Fibroblast of lung (primary cell): ENCODE data around the gene LINGO3. TPM values are rescaled to one million over a fixed set of nuclear protein-coding genes. Genes with fewer than 3 reads are reported as not detected.

Experiments
- DNase-seq, 2 donors: peaks; one replicate each; pipeline versions ENCODE4 v3.0.0 to v3.0.0-alpha.2; 2010; ENCODE audit warnings: low read depth in 2 of 2
- H2AFZ ChIP-seq: 2 replicates; pipeline ENCODE4 v1.5.1; 2012; ENCODE audit warnings: low read length, control low read depth, inconsistent platforms
- H3K27ac ChIP-seq: 2 replicates; pipeline ENCODE4 v1.5.1; 2011; ENCODE audit warnings: low read length, control low read depth; ENCODE audit not compliant: insufficient read depth
- H3K27me3 ChIP-seq: 2 replicates; pipeline ENCODE4 v1.5.1; 2011; ENCODE audit warnings: mild to moderate bottlenecking, low read length; ENCODE audit not compliant: control insufficient read depth, insufficient read depth
- H3K36me3 ChIP-seq: 2 replicates; pipeline ENCODE4 v1.5.1; 2011; ENCODE audit warnings: low read length; ENCODE audit not compliant: control insufficient read depth, insufficient read depth
- H3K4me1 ChIP-seq: 2 replicates; pipeline ENCODE4 v1.5.1; 2011; ENCODE audit warnings: low read length; ENCODE audit not compliant: control insufficient read depth, insufficient read depth; ENCODE audit errors: extremely low read depth
- H3K4me2 ChIP-seq: 2 replicates; pipeline ENCODE4 v1.5.1; 2011; ENCODE audit warnings: low read length, control low read depth; ENCODE audit not compliant: insufficient read depth; ENCODE audit errors: extremely low read depth
- H3K4me3 ChIP-seq, 4 experiments: fragments of 200-600 bp in 1 of 4; sonication (generic) in 1 of 4; replicated peaks in 1 of 4; 2 replicates each; pipeline ENCODE4 v1.5.1; 2011 to 2016; ENCODE audit warnings: low read length in 4 of 4, low read depth in 3 of 4, mild to moderate bottlenecking in 3 of 4, control low read depth in 2 of 4, inconsistent platforms in 1 of 4, mixed read lengths in 1 of 4; ENCODE audit not compliant: insufficient read depth in 1 of 4; ENCODE audit errors: control extremely low read depth in 1 of 4
- H3K79me2 ChIP-seq: 2 replicates; pipeline ENCODE4 v1.5.1; 2012; ENCODE audit warnings: mild to moderate bottlenecking, low read length, inconsistent platforms; ENCODE audit not compliant: control insufficient read depth, insufficient read depth
- H3K9ac ChIP-seq: 2 replicates; pipeline ENCODE4 v1.5.1; 2011; ENCODE audit warnings: mild to moderate bottlenecking, low read length, control low read depth; ENCODE audit not compliant: insufficient read depth
- H3K9me3 ChIP-seq: 2 replicates; pipeline ENCODE4 v1.5.1; 2012; ENCODE audit warnings: low read depth, low read length; ENCODE audit not compliant: control insufficient read depth, insufficient read depth
- H4K20me1 ChIP-seq: 2 replicates; pipeline ENCODE4 v1.5.1; 2011; ENCODE audit warnings: low read length; ENCODE audit not compliant: control insufficient read depth, insufficient read depth; ENCODE audit errors: extremely low read depth
- EZH2 ChIP-seq: IDR thresholded peaks from 2 replicates; pipeline ENCODE4 v1.5.1; 2012; ENCODE audit warnings: low read length, control low read depth, mild to moderate bottlenecking; ENCODE audit errors: missing control alignments
- polyA plus RNA-seq, 2 donors: library from polyadenylated mRNA; depleted of rRNA in 1 of 2; stranded (reverse) in 1 of 2; unstranded in 1 of 2; fragments of >200 nt; gene quantifications; 2 replicates each; pipeline ENCODE4 v1.2.1, GENCODE V29; 2011 to 2012; ENCODE audit warnings: missing spikeins in 1 of 2
- total RNA-seq: library from RNA; depleted of rRNA; stranded (reverse); fragments of >200 nt; gene quantifications from 2 replicates; pipeline ENCODE4 v1.2.1, GENCODE V29; 2014
- TF ChIP-seq, protein P1 (sequence below), 2 donors: IDR thresholded peaks in 1 of 2; conservative IDR thresholded peaks in 1 of 2; 1 replicate in 1 of 2; 2 replicates in 1 of 2; pipeline ENCODE4 v1.5.1; 2011 to 2012; ENCODE audit warnings: low read length in 2 of 2, control low read depth in 1 of 2, inconsistent platforms in 1 of 2, low read depth in 1 of 2, mild to moderate bottlenecking in 1 of 2

LINGO3 gene
- total and polyA plus RNA-seq, 2 donors (not counting 1 experiment from before 2014, with no cell fraction given) = not detected

DNA sequence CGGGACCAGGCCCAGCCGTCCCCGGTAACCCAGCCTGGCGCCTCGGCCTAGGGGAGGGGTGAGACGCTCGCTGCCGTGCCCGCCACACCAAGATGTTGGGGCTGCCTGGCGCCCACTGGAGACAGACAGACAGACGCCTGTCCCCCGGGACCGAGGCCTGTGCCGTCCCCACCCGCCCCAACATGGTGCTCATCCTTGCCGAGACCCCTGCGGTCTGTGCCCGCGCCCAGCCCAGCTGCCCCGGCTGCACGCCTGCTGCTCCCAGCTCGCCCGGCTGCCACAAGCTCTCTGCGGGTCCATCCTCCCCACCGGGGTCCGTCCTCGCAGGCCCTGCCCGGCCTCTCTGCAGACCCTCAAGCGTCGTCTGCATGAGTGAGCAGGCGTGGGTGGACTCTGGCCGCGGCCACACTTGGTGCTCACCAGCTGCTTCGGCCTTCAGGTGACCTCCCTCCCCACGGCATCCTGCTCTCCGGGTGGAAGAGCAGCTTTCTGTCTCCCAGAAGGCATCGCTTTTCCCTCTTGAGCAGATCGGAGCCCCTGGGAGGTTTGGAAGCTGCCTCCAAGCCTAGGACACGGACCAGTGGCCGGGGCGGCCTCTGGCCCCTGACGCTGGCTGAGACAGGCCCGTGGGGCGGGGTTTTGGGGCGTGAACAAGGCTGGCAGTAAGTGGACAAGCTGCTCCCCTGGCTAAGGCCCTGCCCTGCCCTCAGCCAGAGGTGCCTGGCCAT is 45.4 kb upstream of the LINGO3 start:
- TF ChIP-seq EZH2 = no peak
- TF ChIP-seq, protein P1, sequence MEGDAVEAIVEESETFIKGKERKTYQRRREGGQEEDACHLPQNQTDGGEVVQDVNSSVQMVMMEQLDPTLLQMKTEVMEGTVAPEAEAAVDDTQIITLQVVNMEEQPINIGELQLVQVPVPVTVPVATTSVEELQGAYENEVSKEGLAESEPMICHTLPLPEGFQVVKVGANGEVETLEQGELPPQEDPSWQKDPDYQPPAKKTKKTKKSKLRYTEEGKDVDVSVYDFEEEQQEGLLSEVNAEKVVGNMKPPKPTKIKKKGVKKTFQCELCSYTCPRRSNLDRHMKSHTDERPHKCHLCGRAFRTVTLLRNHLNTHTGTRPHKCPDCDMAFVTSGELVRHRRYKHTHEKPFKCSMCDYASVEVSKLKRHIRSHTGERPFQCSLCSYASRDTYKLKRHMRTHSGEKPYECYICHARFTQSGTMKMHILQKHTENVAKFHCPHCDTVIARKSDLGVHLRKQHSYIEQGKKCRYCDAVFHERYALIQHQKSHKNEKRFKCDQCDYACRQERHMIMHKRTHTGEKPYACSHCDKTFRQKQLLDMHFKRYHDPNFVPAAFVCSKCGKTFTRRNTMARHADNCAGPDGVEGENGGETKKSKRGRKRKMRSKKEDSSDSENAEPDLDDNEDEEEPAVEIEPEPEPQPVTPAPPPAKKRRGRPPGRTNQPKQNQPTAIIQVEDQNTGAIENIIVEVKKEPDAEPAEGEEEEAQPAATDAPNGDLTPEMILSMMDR (conservative IDR thresholded peaks at IDR 0.05 in 1 of 2, IDR thresholded peaks at IDR 0.05 in 1 of 2; ENCODE audit: low read depth in 1 of 2, low read length in 2 of 2) = no peak
- Histone ChIP-seq H3K36me3 (peaks cover 8% of the 10 kb centered on the region), H3K79me2 (no peaks in the 10 kb centered on the region), H3K27ac (no peak overlapping the region), H4K20me1 (no peaks in the 10 kb centered on the region), H3K4me1 (no peaks in the 10 kb centered on the region), H3K4me2 (no peak overlapping the region), H3K9ac (no peak overlapping the region), H3K9me3 (no peaks in the 10 kb centered on the region), H3K27me3 (no peaks in the 10 kb centered on the region), H3K4me3 (no peak overlapping the region), H2AFZ (no peak overlapping the region)
- DNase-seq = no peak

DNA sequence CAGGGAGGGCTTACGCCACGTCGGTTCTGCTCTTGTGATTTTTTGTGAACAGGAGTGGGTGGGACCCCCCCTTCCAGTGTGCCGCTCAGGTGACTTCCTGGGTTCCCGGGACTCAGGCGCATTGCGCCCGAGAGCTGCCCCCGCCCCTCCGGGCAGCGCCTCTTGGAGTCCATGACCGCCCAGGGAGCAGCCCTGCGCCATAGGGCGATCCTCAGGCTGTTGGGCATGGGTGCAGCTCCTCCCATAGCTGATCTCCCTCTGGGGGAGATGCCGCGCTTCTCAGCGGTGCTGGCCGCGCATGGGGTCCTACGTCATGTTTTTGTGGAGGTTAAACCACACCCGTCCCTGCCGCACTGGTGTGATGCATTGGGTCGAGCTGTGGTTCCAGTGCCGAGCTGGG is 44.2 kb upstream of the LINGO3 start:
- TF ChIP-seq, protein P1 (conservative IDR thresholded peaks at IDR 0.05 in 1 of 2, IDR thresholded peaks at IDR 0.05 in 1 of 2; ENCODE audit: low read depth in 1 of 2, low read length in 2 of 2) = no peak
- no peak for TF ChIP-seq EZH2
- Histone ChIP-seq H3K9me3 (no peaks in the 10 kb centered on the region), H4K20me1 (no peaks in the 10 kb centered on the region), H3K27ac (no peak overlapping the region), H2AFZ (no peak overlapping the region), H3K4me2 (no peak overlapping the region), H3K4me1 (no peaks in the 10 kb centered on the region), H3K36me3 (peaks cover 8% of the 10 kb centered on the region), H3K27me3 (no peaks in the 10 kb centered on the region), H3K9ac (no peak overlapping the region), H3K79me2 (no peaks in the 10 kb centered on the region), H3K4me3 (no peak overlapping the region)
- DNase-seq = no peak

DNA sequence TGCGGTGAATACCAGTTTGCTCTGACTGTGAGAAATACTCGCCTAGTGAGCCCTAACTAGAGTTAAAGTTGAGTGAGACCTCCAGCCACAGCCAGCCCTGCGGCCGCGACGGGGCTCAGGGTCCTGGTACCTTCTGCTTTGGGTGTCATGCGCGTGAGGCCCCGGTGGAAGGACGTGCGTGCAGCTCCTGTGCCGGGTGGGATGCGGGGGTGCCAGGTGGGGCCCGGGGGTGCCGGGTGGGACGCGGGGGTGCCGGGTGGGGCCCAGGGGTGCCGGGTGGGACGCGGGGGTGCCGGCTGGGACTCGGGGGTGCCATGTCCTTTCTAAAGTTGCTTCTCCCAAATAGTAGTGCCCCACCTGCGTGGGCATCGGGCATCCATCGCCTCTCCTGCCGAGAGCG is 43.6 kb upstream of the LINGO3 start:
- H3K27me3 ChIP-seq = no peaks in the 10 kb centered on the region
- H3K9me3 ChIP-seq = no peaks in the 10 kb centered on the region
- no peaks in the 10 kb centered on the region for H3K79me2 ChIP-seq
- peaks cover 8% of the 10 kb centered on the region for H3K36me3 ChIP-seq
- H3K4me3 ChIP-seq = no peak overlapping the region
- H3K4me2 ChIP-seq = no peak overlapping the region
- no peak overlapping the region for H3K27ac ChIP-seq
- no peak for TF ChIP-seq EZH2
- no peaks in the 10 kb centered on the region for H4K20me1 ChIP-seq
- no peaks in the 10 kb centered on the region for H3K4me1 ChIP-seq
- DNase-seq = no peak
- no peak overlapping the region for H3K9ac ChIP-seq
- H2AFZ ChIP-seq = no peak overlapping the region
